RCC 7860 (cell line): ENCODE data around the gene ARAP3.
"Not testable (repeated sequence)": the region's sequence is repeated elsewhere in the genome, so short reads cannot be mapped to it uniquely, and the experiment has no call there.

Source experiments
- DNase-seq: peaks from one replicate; pipeline ENCODE4 v3.0.0-alpha.2; 2015; ENCODE audit warnings: low spot score
- FAIRE-seq: peaks from 2 replicates; lab custom pipeline; 2012; peaks lifted over from hg19 to GRCh38; lab: Jason Lieb, UNC

Gene ARAP3, protein sequence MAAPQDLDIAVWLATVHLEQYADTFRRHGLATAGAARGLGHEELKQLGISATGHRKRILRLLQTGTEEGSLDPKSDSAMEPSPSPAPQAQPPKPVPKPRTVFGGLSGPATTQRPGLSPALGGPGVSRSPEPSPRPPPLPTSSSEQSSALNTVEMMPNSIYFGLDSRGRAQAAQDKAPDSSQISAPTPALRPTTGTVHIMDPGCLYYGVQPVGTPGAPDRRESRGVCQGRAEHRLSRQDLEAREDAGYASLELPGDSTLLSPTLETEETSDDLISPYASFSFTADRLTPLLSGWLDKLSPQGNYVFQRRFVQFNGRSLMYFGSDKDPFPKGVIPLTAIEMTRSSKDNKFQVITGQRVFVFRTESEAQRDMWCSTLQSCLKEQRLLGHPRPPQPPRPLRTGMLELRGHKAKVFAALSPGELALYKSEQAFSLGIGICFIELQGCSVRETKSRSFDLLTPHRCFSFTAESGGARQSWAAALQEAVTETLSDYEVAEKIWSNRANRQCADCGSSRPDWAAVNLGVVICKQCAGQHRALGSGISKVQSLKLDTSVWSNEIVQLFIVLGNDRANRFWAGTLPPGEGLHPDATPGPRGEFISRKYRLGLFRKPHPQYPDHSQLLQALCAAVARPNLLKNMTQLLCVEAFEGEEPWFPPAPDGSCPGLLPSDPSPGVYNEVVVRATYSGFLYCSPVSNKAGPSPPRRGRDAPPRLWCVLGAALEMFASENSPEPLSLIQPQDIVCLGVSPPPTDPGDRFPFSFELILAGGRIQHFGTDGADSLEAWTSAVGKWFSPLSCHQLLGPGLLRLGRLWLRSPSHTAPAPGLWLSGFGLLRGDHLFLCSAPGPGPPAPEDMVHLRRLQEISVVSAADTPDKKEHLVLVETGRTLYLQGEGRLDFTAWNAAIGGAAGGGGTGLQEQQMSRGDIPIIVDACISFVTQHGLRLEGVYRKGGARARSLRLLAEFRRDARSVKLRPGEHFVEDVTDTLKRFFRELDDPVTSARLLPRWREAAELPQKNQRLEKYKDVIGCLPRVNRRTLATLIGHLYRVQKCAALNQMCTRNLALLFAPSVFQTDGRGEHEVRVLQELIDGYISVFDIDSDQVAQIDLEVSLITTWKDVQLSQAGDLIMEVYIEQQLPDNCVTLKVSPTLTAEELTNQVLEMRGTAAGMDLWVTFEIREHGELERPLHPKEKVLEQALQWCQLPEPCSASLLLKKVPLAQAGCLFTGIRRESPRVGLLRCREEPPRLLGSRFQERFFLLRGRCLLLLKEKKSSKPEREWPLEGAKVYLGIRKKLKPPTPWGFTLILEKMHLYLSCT (N-terminal part only)

GRCh38 chr5:141681695-141682641, at the start of gene ARAP3:
TSS of gene ARAP3 (minus strand) at chr5:141682230. CDS start at chr5:141680486, 1,744 bp downstream.
- FAIRE-seq (no peak), DNase-seq (peak; percentile 70)

DNA sequence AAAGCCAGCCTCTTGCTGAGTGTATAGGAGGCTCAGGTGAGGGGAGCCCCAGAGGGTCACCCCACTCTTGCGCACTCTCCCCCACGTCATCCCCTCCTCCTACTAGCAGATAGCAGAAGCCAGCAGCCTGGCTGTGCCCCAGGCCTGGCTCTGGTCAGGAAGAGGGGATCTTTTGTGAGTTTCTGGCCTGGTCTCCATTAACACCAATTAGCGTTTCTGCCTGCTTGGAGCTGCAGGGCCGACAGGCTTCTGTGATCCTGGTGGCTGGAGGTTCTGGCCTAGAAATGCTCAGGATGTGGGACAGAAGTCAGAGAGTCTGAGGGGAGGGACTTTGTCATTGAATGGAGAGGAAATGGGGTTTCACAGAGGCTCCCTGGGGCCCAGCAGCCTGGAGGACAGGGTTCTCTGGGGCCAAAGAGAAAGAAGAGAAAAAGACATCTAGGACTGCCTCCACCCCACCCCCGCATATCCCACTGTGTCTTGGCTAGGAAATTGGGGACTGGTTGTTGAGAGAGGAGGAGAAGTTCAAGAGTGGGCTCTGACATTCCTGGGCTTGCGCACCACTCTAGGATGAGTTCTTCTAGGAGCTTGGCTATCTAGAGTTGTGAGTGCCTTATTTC, 47.5 kb upstream of the ARAP3 start:
- FAIRE-seq (no peak), DNase-seq (no peak)

- DNase-seq: no peak
- no peak for FAIRE-seq
These were observed 43.9 kb upstream of the ARAP3 start for GRCh38 chr5:141725891-141726290.

DNA sequence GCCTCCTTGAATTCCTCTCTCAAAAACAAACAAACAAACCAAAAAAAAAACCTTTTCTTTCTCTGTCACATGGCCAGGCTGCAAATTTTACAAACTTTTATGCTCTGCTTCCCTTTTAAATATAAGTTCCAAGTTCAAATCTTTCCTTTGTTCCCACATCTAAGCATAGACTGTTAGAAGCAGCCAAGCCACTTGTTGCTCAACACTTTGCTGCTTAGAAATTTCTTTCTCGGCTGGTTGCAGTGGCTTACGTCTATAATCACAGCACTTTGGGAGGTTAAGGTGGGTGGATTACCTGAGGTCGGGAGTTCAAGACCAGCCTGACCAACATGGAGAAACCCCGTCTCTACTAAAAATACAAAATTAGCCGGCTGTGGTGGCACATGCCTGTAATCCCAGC, 43.1 kb upstream of the ARAP3 start:
- FAIRE-seq, DNase-seq: not testable (repeated sequence)

DNA sequence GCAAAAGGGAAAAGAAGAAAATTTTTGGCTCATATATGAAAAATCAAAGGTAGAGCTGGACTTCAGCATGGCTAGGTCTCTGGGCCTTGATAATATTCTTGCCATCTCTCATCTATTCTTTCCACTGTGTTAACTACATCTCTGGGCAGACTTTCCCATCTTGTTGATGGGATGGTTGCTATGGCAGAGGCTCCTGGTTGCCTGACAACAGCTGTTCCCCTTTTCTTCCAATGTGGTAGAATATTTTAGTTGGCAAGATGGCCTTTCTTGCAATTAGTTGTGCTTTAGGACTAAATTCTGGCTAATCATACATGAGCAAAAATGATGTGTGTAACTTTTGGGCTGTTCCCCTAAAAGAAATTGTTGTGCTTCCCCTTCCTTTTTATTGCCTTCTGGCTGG, 40.2 kb upstream of the ARAP3 start:
- no peak for FAIRE-seq

DNA sequence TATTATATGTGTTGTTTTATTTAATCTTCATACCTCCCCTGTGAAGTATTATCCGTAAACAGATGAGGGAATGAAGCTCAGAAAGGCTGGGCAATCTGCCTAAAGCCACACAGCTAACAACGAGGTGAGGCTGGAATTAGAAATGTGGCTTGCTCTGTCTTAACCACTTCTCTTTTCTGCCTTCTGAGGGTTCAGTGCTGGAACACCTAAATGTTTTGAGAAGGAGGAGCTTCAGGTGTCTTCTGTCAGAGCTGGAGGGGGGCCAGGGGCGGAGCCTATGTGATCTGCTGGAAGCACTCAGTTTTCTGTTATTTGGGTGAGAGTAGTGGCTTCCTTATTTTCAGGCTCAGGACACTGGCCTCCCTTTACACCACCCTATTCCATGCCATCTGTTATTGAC, 35.0 kb upstream of the ARAP3 start:
- DNase-seq (no peak), FAIRE-seq (no peak)

More for the DNA sequence above, 40.2 kb upstream of the ARAP3 start:
- no peak for DNase-seq

DNA sequence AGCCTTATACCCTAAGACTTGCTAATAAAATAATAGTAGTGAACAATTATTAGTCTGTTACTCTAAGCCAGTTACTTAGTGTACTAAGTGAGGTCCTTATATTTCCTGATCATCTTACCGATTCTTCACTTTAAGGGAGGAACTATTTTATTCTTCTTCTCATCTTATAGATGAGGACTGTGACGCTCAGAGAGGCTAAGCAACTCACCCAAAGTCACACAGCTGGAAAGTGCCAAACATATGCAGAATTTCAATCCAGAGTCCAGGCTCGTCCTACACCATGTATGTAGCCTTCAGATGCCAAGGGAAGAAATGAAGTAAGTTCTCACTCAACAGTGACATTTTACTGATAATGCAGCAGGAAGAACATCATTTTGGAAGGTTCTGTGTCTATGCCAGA, 34.4 kb upstream of the ARAP3 start:
- no peak for DNase-seq
- no peak for FAIRE-seq

GRCh38 chr5:141716009-141716408, 34.0 kb upstream of the ARAP3 start:
- FAIRE-seq: no peak
- peak; percentile 8 for DNase-seq

- no peak for FAIRE-seq
- no peak for DNase-seq
These were observed 33.4 kb upstream of the ARAP3 start for GRCh38 chr5:141715346-141715905.

DNA sequence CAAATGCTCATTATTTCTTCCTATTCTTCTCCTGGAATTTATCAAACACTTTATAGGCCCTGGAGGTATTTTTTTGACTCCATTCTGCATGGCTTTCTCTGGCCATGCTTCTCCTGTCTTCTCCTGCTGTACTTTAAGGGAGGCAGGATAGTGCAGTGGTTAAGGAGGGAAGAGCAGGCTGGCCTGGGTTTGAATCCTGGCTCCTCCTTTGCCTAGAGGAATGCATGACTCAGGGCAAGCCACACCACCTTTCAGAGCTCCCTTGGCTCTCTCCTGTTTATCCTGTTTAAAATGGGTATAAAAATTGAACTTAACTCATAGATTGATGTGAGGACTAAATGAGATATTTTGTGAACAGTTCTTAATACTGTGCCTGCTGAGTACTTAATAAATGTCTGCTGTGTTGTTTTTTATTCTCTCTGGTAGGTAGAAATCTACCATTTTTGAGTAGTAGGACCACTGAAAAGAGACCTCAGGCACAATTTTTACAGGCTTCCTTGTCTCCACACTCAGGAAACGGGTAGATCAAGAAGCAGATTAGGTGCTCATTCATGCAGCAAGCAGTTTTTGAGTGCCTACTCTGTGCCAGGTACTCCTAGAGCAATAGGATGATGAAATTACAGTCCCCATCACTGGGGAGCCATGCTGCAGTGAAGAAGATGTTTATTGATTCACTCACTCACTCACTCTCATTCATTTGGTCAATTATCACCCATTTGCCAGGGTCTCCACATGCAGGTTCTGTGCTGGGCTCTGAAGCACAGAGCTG, 32.7 kb upstream of the ARAP3 start:
- peak; percentile 68 for DNase-seq
- peak; percentile 27 for FAIRE-seq

- FAIRE-seq (peak; percentile 35), DNase-seq (peak; percentile 82)
These were observed 31.7 kb upstream of the ARAP3 start for GRCh38 chr5:141713616-141714309.

GRCh38 chr5:141711687-141712086, 29.7 kb upstream of the ARAP3 start:
- DNase-seq (no peak), FAIRE-seq (no peak)

- FAIRE-seq (no peak), DNase-seq (no peak)
These were observed 27.8 kb upstream of the ARAP3 start for GRCh38 chr5:141709699-141710267.

DNA sequence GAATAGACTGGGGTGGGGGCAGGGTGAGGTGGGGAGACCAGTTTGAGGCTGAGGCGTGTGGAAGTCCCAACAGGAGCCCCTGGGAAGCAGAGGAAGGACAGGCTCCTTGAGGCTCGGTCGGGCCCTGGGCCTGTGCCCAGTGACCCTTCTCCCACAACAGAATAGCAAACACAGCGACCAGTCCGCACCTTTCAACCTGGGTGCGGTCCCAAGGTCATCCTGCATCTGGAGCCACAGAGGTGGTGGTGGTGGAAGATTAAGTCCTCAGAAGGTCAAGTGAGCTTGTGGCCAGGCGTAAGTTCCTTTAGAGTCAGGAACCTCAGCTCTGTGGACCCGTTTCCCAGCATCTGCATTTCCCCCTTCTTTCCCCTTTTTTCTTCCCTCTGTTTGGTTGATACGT, 26.0 kb upstream of the ARAP3 start:
- no peak for FAIRE-seq

DNA sequence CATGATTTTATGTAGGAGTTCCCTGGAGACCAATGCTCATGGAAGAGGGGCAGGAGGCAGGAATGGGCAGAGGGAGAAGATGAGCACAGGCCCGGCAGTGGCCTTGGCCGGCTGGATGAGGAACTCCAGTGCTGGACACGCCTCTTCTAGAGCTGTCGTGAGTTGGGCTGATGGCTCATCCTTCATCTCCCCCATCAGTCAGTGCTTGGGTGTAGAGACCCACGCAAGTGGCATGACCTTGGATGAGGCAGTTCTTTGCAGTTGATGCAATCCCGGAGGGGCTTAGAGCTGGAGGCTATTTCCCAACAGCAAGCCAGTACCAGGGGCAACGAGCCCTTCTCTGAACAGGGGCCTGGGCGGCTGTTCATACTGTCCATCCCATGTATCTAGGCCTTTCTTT, 25.5 kb upstream of the ARAP3 start:
- FAIRE-seq (no peak), DNase-seq (no peak)

More for the DNA sequence above, 26.0 kb upstream of the ARAP3 start:
- no peak for DNase-seq

DNA sequence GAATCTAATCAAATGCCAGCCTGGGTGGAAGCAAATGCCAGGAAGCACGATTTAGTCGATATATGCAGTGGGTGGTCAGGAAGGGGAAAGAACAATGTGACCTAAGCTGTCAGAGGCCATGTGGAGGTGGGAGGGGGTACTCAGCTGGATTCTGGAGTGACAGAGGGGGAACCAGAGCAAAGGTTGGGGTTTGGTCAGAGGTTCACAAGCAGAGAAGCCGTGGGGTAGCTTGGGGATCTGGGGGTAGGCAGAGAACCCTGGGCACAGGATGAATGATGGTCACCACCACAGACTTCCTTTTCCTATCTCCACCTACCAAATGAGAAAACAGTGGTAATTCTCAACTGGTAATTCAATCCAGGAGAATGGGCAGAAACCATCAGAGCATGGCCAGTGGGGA, 24.1 kb upstream of the ARAP3 start:
- no peak for DNase-seq
- FAIRE-seq: no peak

GRCh38 chr5:141705469-141705868, 23.4 kb upstream of the ARAP3 start:
- DNase-seq (no peak), FAIRE-seq (no peak)
